HepG2 (cell line): Measurements from ENCODE around the gene AFF1.

ENCODE experiments used
- DMTF1 ChIP-seq: sonication (generic); formaldehyde crosslinking; IDR thresholded peaks from 2 replicates; pipeline ENCODE4 v1.4.0; 2020; ENCODE audit warnings: mild to moderate bottlenecking, missing genetic modification reagents
- ELF3 ChIP-seq: IDR thresholded peaks from 2 replicates; pipeline ENCODE4 v1.6.1; 2016; ENCODE audit warnings: missing genetic modification reagents, missing compliant biosample characterization

- no peak for TF ChIP-seq DMTF1
- no peak for TF ChIP-seq ELF3 (CRISPR knock-in tag)
Observed at GRCh38 chr4:87105101-87105845, 170.5 kb downstream of the AFF1 start.
